ENCODE data around the gene GTSE1.

Gene GTSE1

GRCh38 chr22:46355996-46356471, 59.4 kb downstream of the GTSE1 start:
- no peak for DNase-seq
- Histone ChIP-seq H3K14ac (ENCODE audit: low read length in 2 of 2) (no peak overlapping the region), H3K4me2 (ENCODE audit: low read length, poor library complexity, severe bottlenecking) (no peak overlapping the region), H3K9ac (ENCODE audit: low read length) (no peak overlapping the region), H3K4me3 (ENCODE audit: insufficient read depth in 1 of 2, low read depth in 1 of 2, low read length in 2 of 2) (no peak overlapping the region), H2BK120ac (ENCODE audit: low read depth, low read length) (no peak overlapping the region), H2AK5ac (ENCODE audit: low read length, severe bottlenecking) (no peak overlapping the region), H3K4me1 (ENCODE audit: control insufficient read depth, insufficient read depth, low read depth, low read length) (peaks cover 26% of the 10 kb centered on the region), H2BK12ac (ENCODE audit: low read length in 2 of 2) (no peak overlapping the region), H3K27ac (ENCODE audit: low read length, poor library complexity, severe bottlenecking) (no peak overlapping the region), H3K18ac (ENCODE audit: low read depth in 1 of 2, low read length in 2 of 2) (no peak overlapping the region), H2BK5ac (ENCODE audit: low read depth, low read length, poor library complexity, severe bottlenecking) (no peak overlapping the region), H3K23ac (ENCODE audit: low read length in 2 of 2) (no peak overlapping the region), H3K79me1 (replicated peaks; ENCODE audit: low read length, poor library complexity, severe bottlenecking) (peaks cover 23% of the 10 kb centered on the region), H3K27me3 (ENCODE audit: control insufficient read depth in 1 of 2, insufficient read depth in 1 of 2, low read length in 2 of 2) (no peaks in the 10 kb centered on the region), H3K4ac (ENCODE audit: low read depth in 1 of 2, low read length in 2 of 2) (no peak overlapping the region), H2AFZ (ENCODE audit: low read depth, low read length) (no peak overlapping the region), H2BK15ac (ENCODE audit: low read depth, poor library complexity, severe bottlenecking) (no peak overlapping the region), H4K91ac (ENCODE audit: low read length) (no peak overlapping the region), H4K8ac (ENCODE audit: low read length) (no peak overlapping the region), H3K36me3 (ENCODE audit: control insufficient read depth in 1 of 2, insufficient read depth in 2 of 2, low read depth in 1 of 2, low read length in 2 of 2) (peaks cover 57 to 88% of the 10 kb centered on the region in 2 experiments), H3K9me3 (ENCODE audit: control insufficient read depth, low read length) (no peaks in the 10 kb centered on the region)
- WGBS: 95% methylated on average over 12 of the region's 12 CpGs

GRCh38 chr22:46356496-46357480, 60.1 kb downstream of the GTSE1 start:
- Histone ChIP-seq H3K4me3 (ENCODE audit: insufficient read depth in 1 of 2, low read depth in 1 of 2, low read length in 2 of 2) (no peak overlapping the region), H3K9me3 (ENCODE audit: control insufficient read depth, low read length) (no peaks in the 10 kb centered on the region), H2BK5ac (ENCODE audit: low read depth, low read length, poor library complexity, severe bottlenecking) (no peak overlapping the region), H3K79me1 (replicated peaks; ENCODE audit: low read length, poor library complexity, severe bottlenecking) (peaks cover 22% of the 10 kb centered on the region), H3K36me3 (ENCODE audit: control insufficient read depth in 1 of 2, insufficient read depth in 2 of 2, low read depth in 1 of 2, low read length in 2 of 2) (peaks cover 49 to 81% of the 10 kb centered on the region in 2 experiments), H3K27me3 (ENCODE audit: control insufficient read depth in 1 of 2, insufficient read depth in 1 of 2, low read length in 2 of 2) (peaks cover 0 to 2% of the 10 kb centered on the region in 2 experiments), H4K91ac (ENCODE audit: low read length) (no peak overlapping the region), H3K18ac (ENCODE audit: low read depth in 1 of 2, low read length in 2 of 2) (no peak overlapping the region), H2AFZ (ENCODE audit: low read depth, low read length) (no peak overlapping the region), H3K4me1 (ENCODE audit: control insufficient read depth, insufficient read depth, low read depth, low read length) (peaks cover 26% of the 10 kb centered on the region), H3K4me2 (ENCODE audit: low read length, poor library complexity, severe bottlenecking) (no peak overlapping the region), H4K8ac (ENCODE audit: low read length) (no peak overlapping the region), H3K27ac (ENCODE audit: low read length, poor library complexity, severe bottlenecking) (no peak overlapping the region), H3K14ac (ENCODE audit: low read length in 2 of 2) (no peak overlapping the region), H2BK12ac (ENCODE audit: low read length in 2 of 2) (no peak overlapping the region), H2BK15ac (ENCODE audit: low read depth, poor library complexity, severe bottlenecking) (no peak overlapping the region), H3K4ac (ENCODE audit: low read depth in 1 of 2, low read length in 2 of 2) (no peak overlapping the region), H3K9ac (ENCODE audit: low read length) (no peak overlapping the region), H3K23ac (ENCODE audit: low read length in 2 of 2) (no peak overlapping the region), H2AK5ac (ENCODE audit: low read length, severe bottlenecking) (no peak overlapping the region), H2BK120ac (ENCODE audit: low read depth, low read length) (no peak overlapping the region)
- 93% methylated on average over 23 of the region's 23 CpGs for WGBS
- no peak for DNase-seq

GRCh38 chr22:46357711-46358520, 61.2 kb downstream of the GTSE1 start:
- H3K18ac ChIP-seq (ENCODE audit: low read depth in 1 of 2, low read length in 2 of 2): no peak overlapping the region
- H3K9ac ChIP-seq (ENCODE audit: low read length): no peak overlapping the region
- peaks cover 22% of the 10 kb centered on the region for H3K4me1 ChIP-seq (ENCODE audit: control insufficient read depth, insufficient read depth, low read depth, low read length)
- H2BK5ac ChIP-seq (ENCODE audit: low read depth, low read length, poor library complexity, severe bottlenecking): no peak overlapping the region
- WGBS: 95% methylated on average over 18 of the region's 19 CpGs
- peaks cover 0 to 13% of the 10 kb centered on the region in 2 experiments for H3K27me3 ChIP-seq (ENCODE audit: control insufficient read depth in 1 of 2, insufficient read depth in 1 of 2, low read length in 2 of 2)
- no peak overlapping the region for H3K14ac ChIP-seq (ENCODE audit: low read length in 2 of 2)
- H4K8ac ChIP-seq (ENCODE audit: low read length): no peak overlapping the region
- no peak overlapping the region for H3K27ac ChIP-seq (ENCODE audit: low read length, poor library complexity, severe bottlenecking)
- no peak overlapping the region for H2BK15ac ChIP-seq (ENCODE audit: low read depth, poor library complexity, severe bottlenecking)
- H4K91ac ChIP-seq (ENCODE audit: low read length): no peak overlapping the region
- no peak overlapping the region for H2AK5ac ChIP-seq (ENCODE audit: low read length, severe bottlenecking)
- H2BK12ac ChIP-seq (ENCODE audit: low read length in 2 of 2): no peak overlapping the region
- peaks cover 38 to 81% of the 10 kb centered on the region in 2 experiments for H3K36me3 ChIP-seq (ENCODE audit: control insufficient read depth in 1 of 2, insufficient read depth in 2 of 2, low read depth in 1 of 2, low read length in 2 of 2)
- H2BK120ac ChIP-seq (ENCODE audit: low read depth, low read length): no peak overlapping the region
- no peak overlapping the region for H3K4ac ChIP-seq (ENCODE audit: low read depth in 1 of 2, low read length in 2 of 2)
- DNase-seq: no peak
- no peaks in the 10 kb centered on the region for H3K9me3 ChIP-seq (ENCODE audit: control insufficient read depth, low read length)
- H2AFZ ChIP-seq (ENCODE audit: low read depth, low read length): no peak overlapping the region
- H3K4me2 ChIP-seq (ENCODE audit: low read length, poor library complexity, severe bottlenecking): no peak overlapping the region
- no peak overlapping the region for H3K4me3 ChIP-seq (ENCODE audit: insufficient read depth in 1 of 2, low read depth in 1 of 2, low read length in 2 of 2)
- peaks cover 22% of the 10 kb centered on the region for H3K79me1 ChIP-seq (replicated peaks; ENCODE audit: low read length, poor library complexity, severe bottlenecking)
- H3K23ac ChIP-seq (ENCODE audit: low read length in 2 of 2): no peak overlapping the region

GRCh38 chr22:46358766-46359165, 62.1 kb downstream of the GTSE1 start:
- H2AK5ac ChIP-seq (ENCODE audit: low read length, severe bottlenecking): no peak overlapping the region
- WGBS: 94% methylated on average over 6 of the region's 6 CpGs

More at GRCh38 chr22:46358766-46359165, 62.1 kb downstream of the GTSE1 start:
- no peak for DNase-seq
- no peak overlapping the region for H3K18ac ChIP-seq (ENCODE audit: low read depth in 1 of 2, low read length in 2 of 2)
- no peak overlapping the region for H2BK12ac ChIP-seq (ENCODE audit: low read length in 2 of 2)
- H3K36me3 ChIP-seq (ENCODE audit: control insufficient read depth in 1 of 2, insufficient read depth in 2 of 2, low read depth in 1 of 2, low read length in 2 of 2): peaks cover 29 to 83% of the 10 kb centered on the region in 2 experiments
- H2BK15ac ChIP-seq (ENCODE audit: low read depth, poor library complexity, severe bottlenecking): no peak overlapping the region
- peaks cover 0 to 20% of the 10 kb centered on the region in 2 experiments for H3K27me3 ChIP-seq (ENCODE audit: control insufficient read depth in 1 of 2, insufficient read depth in 1 of 2, low read length in 2 of 2)
- peaks cover 14% of the 10 kb centered on the region for H3K4me1 ChIP-seq (ENCODE audit: control insufficient read depth, insufficient read depth, low read depth, low read length)
- H3K9me3 ChIP-seq (ENCODE audit: control insufficient read depth, low read length): no peaks in the 10 kb centered on the region
- H2BK5ac ChIP-seq (ENCODE audit: low read depth, low read length, poor library complexity, severe bottlenecking): no peak overlapping the region
- H3K27ac ChIP-seq (ENCODE audit: low read length, poor library complexity, severe bottlenecking): no peak overlapping the region
- peaks cover 20% of the 10 kb centered on the region for H3K79me1 ChIP-seq (replicated peaks; ENCODE audit: low read length, poor library complexity, severe bottlenecking)
- H3K4ac ChIP-seq (ENCODE audit: low read depth in 1 of 2, low read length in 2 of 2): no peak overlapping the region
- no peak overlapping the region for H3K9ac ChIP-seq (ENCODE audit: low read length)
- H3K4me2 ChIP-seq (ENCODE audit: low read length, poor library complexity, severe bottlenecking): no peak overlapping the region
- H2BK120ac ChIP-seq (ENCODE audit: low read depth, low read length): no peak overlapping the region
- H4K91ac ChIP-seq (ENCODE audit: low read length): no peak overlapping the region
- H4K8ac ChIP-seq (ENCODE audit: low read length): no peak overlapping the region
- no peak overlapping the region for H2AFZ ChIP-seq (ENCODE audit: low read depth, low read length)
- H3K23ac ChIP-seq (ENCODE audit: low read length in 2 of 2): no peak overlapping the region
- no peak overlapping the region for H3K4me3 ChIP-seq (ENCODE audit: insufficient read depth in 1 of 2, low read depth in 1 of 2, low read length in 2 of 2)
- H3K14ac ChIP-seq (ENCODE audit: low read length in 2 of 2): no peak overlapping the region
